Stimulated activated memory B cell treated with anti-CD40 and anti-IgM and Interleukin-4, amounts not matched to agents 10 μg/mL and 1 μg/mL and 100 μg/mL, for 72 hours (primary cell): ENCODE measurements around the gene REXO1.
A peak's percentile ranks its signal among the peaks of the same experiment; 100 is the strongest.
"Not testable (repeated sequence)": the region's sequence is repeated elsewhere in the genome, so short reads cannot be mapped to it uniquely, and the experiment has no call there.

Source experiments
- ATAC-seq: fragments of 150-1000 bp; cut with Tn5 transposase; 2 replicates; pipeline ENCODE4 v1.10.0; 2021
- H3K27ac Mint-ChIP-seq: one replicate; pipeline ENCODE4 v1.8.0; 2022; ENCODE audit warnings: mild to moderate bottlenecking, mixed read lengths
- H3K27me3 Mint-ChIP-seq: one replicate; pipeline ENCODE4 v1.8.0; 2022; ENCODE audit warnings: mixed read lengths
- H3K36me3 Mint-ChIP-seq: one replicate; pipeline ENCODE4 v1.8.0; 2022; ENCODE audit warnings: mixed read lengths
- H3K4me1 Mint-ChIP-seq: one replicate; pipeline ENCODE4 v1.8.0; 2022; ENCODE audit warnings: mixed read lengths
- H3K4me3 Mint-ChIP-seq: one replicate; pipeline ENCODE4 v1.8.0; 2022; ENCODE audit warnings: mild to moderate bottlenecking, moderate library complexity, mixed read lengths
- H3K9me3 Mint-ChIP-seq: one replicate; pipeline ENCODE4 v1.8.0; 2022; ENCODE audit warnings: mixed read lengths

REXO1 gene

GRCh38 chr19:1881393-1882088 is 33.3 kb upstream of the REXO1 start:
- H3K9me3 Mint-ChIP-seq, H3K4me3 Mint-ChIP-seq, ATAC-seq, H3K27me3 Mint-ChIP-seq: not testable (repeated sequence)
- H3K4me1 Mint-ChIP-seq, result peaks cover 42% of the 10 kb centered on the region
- peaks cover 10% of the 10 kb centered on the region for H3K36me3 Mint-ChIP-seq
- peak overlapping the region; percentile 91 for H3K27ac Mint-ChIP-seq

- Mint-ChIP-seq H3K4me3 (no peak overlapping the region), H3K9me3 (no peaks in the 10 kb centered on the region), H3K27ac (no peak overlapping the region), H3K36me3 (peaks cover 10% of the 10 kb centered on the region), H3K4me1 (peaks cover 47% of the 10 kb centered on the region), H3K27me3 (no peaks in the 10 kb centered on the region)
- ATAC-seq, result no peak
Observed at GRCh38 chr19:1880611-1881392, 32.5 kb upstream of the REXO1 start.

GRCh38 chr19:1879982-1880381 is 31.7 kb upstream of the REXO1 start:
- peaks cover 54% of the 10 kb centered on the region for H3K4me1 Mint-ChIP-seq
- peaks cover 10% of the 10 kb centered on the region for H3K36me3 Mint-ChIP-seq
- ATAC-seq, H3K9me3 Mint-ChIP-seq, H3K27me3 Mint-ChIP-seq, H3K27ac Mint-ChIP-seq, H3K4me3 Mint-ChIP-seq: not testable (repeated sequence)

- H3K27ac Mint-ChIP-seq, H3K4me3 Mint-ChIP-seq, H3K9me3 Mint-ChIP-seq, ATAC-seq, H3K27me3 Mint-ChIP-seq: not testable (repeated sequence)
- H3K36me3 Mint-ChIP-seq, result peaks cover 11% of the 10 kb centered on the region
- peaks cover 56% of the 10 kb centered on the region for H3K4me1 Mint-ChIP-seq
Observed at GRCh38 chr19:1878583-1878982, 30.3 kb upstream of the REXO1 start.

GRCh38 chr19:1877280-1877660 is 29.0 kb upstream of the REXO1 start:
- Mint-ChIP-seq H3K4me1 (peaks cover 54% of the 10 kb centered on the region), H3K36me3 (peaks cover 11% of the 10 kb centered on the region)
- not testable (repeated sequence) for ATAC-seq, H3K27ac Mint-ChIP-seq, H3K27me3 Mint-ChIP-seq, H3K9me3 Mint-ChIP-seq, H3K4me3 Mint-ChIP-seq

GRCh38 chr19:1876496-1877279 is 28.4 kb upstream of the REXO1 start:
- peaks cover 11% of the 10 kb centered on the region for H3K36me3 Mint-ChIP-seq
- peaks cover 49% of the 10 kb centered on the region for H3K4me1 Mint-ChIP-seq
- H3K27ac Mint-ChIP-seq, result peak overlapping the region; percentile 99
- not testable (repeated sequence) for H3K27me3 Mint-ChIP-seq, H3K9me3 Mint-ChIP-seq
- peak overlapping the region; percentile 100 for H3K4me3 Mint-ChIP-seq
- ATAC-seq, result peak; percentile 11

- Mint-ChIP-seq H3K4me3 (peak overlapping the region; percentile 100), H3K9me3 (no peaks in the 10 kb centered on the region), H3K27me3 (no peaks in the 10 kb centered on the region), H3K36me3 (peaks cover 12% of the 10 kb centered on the region), H3K4me1 (peaks cover 48% of the 10 kb centered on the region), H3K27ac (peak overlapping the region; percentile 99)
- ATAC-seq, result peak; percentile 96
Observed at GRCh38 chr19:1875646-1876495, 27.6 kb upstream of the REXO1 start.

- H3K27me3 Mint-ChIP-seq, H3K9me3 Mint-ChIP-seq, ATAC-seq: not testable (repeated sequence)
- Mint-ChIP-seq H3K27ac (peak overlapping the region; percentile 99), H3K4me1 (peaks cover 49% of the 10 kb centered on the region), H3K36me3 (peaks cover 19% of the 10 kb centered on the region), H3K4me3 (peak overlapping the region; percentile 100)
Observed at GRCh38 chr19:1875265-1875645, 27.0 kb upstream of the REXO1 start.

GRCh38 chr19:1874554-1875185 is 26.4 kb upstream of the REXO1 start:
- no peaks in the 10 kb centered on the region for H3K27me3 Mint-ChIP-seq
- H3K4me1 Mint-ChIP-seq, result peaks cover 50% of the 10 kb centered on the region
- peak overlapping the region; percentile 99 for H3K27ac Mint-ChIP-seq
- peaks cover 20% of the 10 kb centered on the region for H3K36me3 Mint-ChIP-seq
- H3K4me3 Mint-ChIP-seq, result peak overlapping the region; percentile 100
- no peak for ATAC-seq
- no peaks in the 10 kb centered on the region for H3K9me3 Mint-ChIP-seq

GRCh38 chr19:1873524-1874473 is 25.5 kb upstream of the REXO1 start:
- peak overlapping the region; percentile 99 for H3K27ac Mint-ChIP-seq
- H3K4me1 Mint-ChIP-seq, result peaks cover 50% of the 10 kb centered on the region
- H3K36me3 Mint-ChIP-seq, result peaks cover 20% of the 10 kb centered on the region
- no peaks in the 10 kb centered on the region for H3K27me3 Mint-ChIP-seq
- ATAC-seq, result no peak
- peak overlapping the region; percentile 100 for H3K4me3 Mint-ChIP-seq
- H3K9me3 Mint-ChIP-seq, result no peaks in the 10 kb centered on the region

- H3K4me3 Mint-ChIP-seq, result no peak overlapping the region
- H3K4me1 Mint-ChIP-seq, result peaks cover 48% of the 10 kb centered on the region
- H3K27me3 Mint-ChIP-seq, result no peaks in the 10 kb centered on the region
- H3K9me3 Mint-ChIP-seq, result no peaks in the 10 kb centered on the region
- ATAC-seq, result no peak
- H3K27ac Mint-ChIP-seq, result peak overlapping the region; percentile 37
- peaks cover 14% of the 10 kb centered on the region for H3K36me3 Mint-ChIP-seq
Observed at GRCh38 chr19:1872807-1873523, 24.7 kb upstream of the REXO1 start.

- Mint-ChIP-seq H3K4me3 (no peak overlapping the region), H3K4me1 (peaks cover 55% of the 10 kb centered on the region), H3K27ac (no peak overlapping the region), H3K27me3 (no peaks in the 10 kb centered on the region), H3K9me3 (no peaks in the 10 kb centered on the region), H3K36me3 (peaks cover 14% of the 10 kb centered on the region)
- no peak for ATAC-seq
Observed at GRCh38 chr19:1871630-1872029, 23.3 kb upstream of the REXO1 start.

GRCh38 chr19:1871140-1871597 is 22.9 kb upstream of the REXO1 start:
- peaks cover 50% of the 10 kb centered on the region for H3K4me1 Mint-ChIP-seq
- no peak overlapping the region for H3K4me3 Mint-ChIP-seq

More at GRCh38 chr19:1871140-1871597, 22.9 kb upstream of the REXO1 start:
- no peaks in the 10 kb centered on the region for H3K27me3 Mint-ChIP-seq
- H3K9me3 Mint-ChIP-seq, result no peaks in the 10 kb centered on the region
- no peak for ATAC-seq
- no peak overlapping the region for H3K27ac Mint-ChIP-seq
- H3K36me3 Mint-ChIP-seq, result peaks cover 14% of the 10 kb centered on the region
